IPS DF 6.9 (cell line): Measurements from ENCODE around the gene IL17C.

ENCODE experiments used
- DNase-seq: peaks from one replicate; pipeline ENCODE4 v3.0.0-alpha.2; 2013; ENCODE audit warnings: low read depth, low spot score
- H3K27ac ChIP-seq: one replicate; pipeline ENCODE4 v1.5.1; 2013; ENCODE audit warnings: low read length, control low read depth
- H3K27me3 ChIP-seq: 2 replicates; pipeline ENCODE4 v1.6.1; 2013; ENCODE audit warnings: mild to moderate bottlenecking, low read length; ENCODE audit not compliant: control insufficient read depth, insufficient read depth
- H3K36me3 ChIP-seq: 2 replicates; pipeline ENCODE4 v1.6.1; 2013; ENCODE audit warnings: low read length; ENCODE audit not compliant: control insufficient read depth, insufficient read depth
- H3K4me1 ChIP-seq: 2 replicates; pipeline ENCODE4 v1.6.1; 2013; ENCODE audit warnings: low read length; ENCODE audit not compliant: control insufficient read depth, insufficient read depth
- H3K4me3 ChIP-seq: 2 replicates; pipeline ENCODE4 v1.5.1; 2013; ENCODE audit warnings: mild to moderate bottlenecking, low read length
- H3K9me3 ChIP-seq: 2 replicates; pipeline ENCODE4 v1.6.1; 2013; ENCODE audit warnings: low read length, inconsistent platforms; ENCODE audit not compliant: control insufficient read depth, insufficient read depth
- WGBS: extraction: QIAGEN DNeasy Blood & Tissue Kit; methylation state at CpG from one replicate; pipeline ENCODE4 v1.1.7; 2013; ENCODE audit warnings: mixed read lengths, missing lambda C conversion rate; ENCODE audit not compliant: insufficient read length, insufficient coverage; 5-methylcytosine and 5-hydroxymethylcytosine counted together

The IL17C gene

GRCh38 chr16:88634994-88635670 is 3.2 kb upstream of the IL17C start:
- peaks cover 10% of the 10 kb centered on the region; the same call in 1 of the 2 replicates for H3K36me3 ChIP-seq
- WGBS, result no CpG with 5 or more reads among the region's 28 CpGs
- no peaks in the 10 kb centered on the region for H3K9me3 ChIP-seq
- H3K27me3 ChIP-seq, result no peaks in the 10 kb centered on the region
- H3K27ac ChIP-seq, result no peak overlapping the region
- H3K4me1 ChIP-seq, result peaks cover 8% of the 10 kb centered on the region
- H3K4me3 ChIP-seq, result peak overlapping the region; percentile 54; the same call in 1 of the 2 replicates
- DNase-seq, result no peak

GRCh38 chr16:88635671-88636319 is 2.6 kb upstream of the IL17C start:
- Histone ChIP-seq H3K27ac (no peak overlapping the region), H3K4me3 (no peak overlapping the region), H3K9me3 (no peaks in the 10 kb centered on the region), H3K27me3 (no peaks in the 10 kb centered on the region; the same call in 1 of the 2 replicates), H3K4me1 (peaks cover 10% of the 10 kb centered on the region), H3K36me3 (peaks cover 4% of the 10 kb centered on the region; the same call in 1 of the 2 replicates)
- WGBS, result no CpG with 5 or more reads among the region's 17 CpGs
- DNase-seq, result no peak

GRCh38 chr16:88636488-88637265 is 1.7 kb upstream of the IL17C start:
- no peak overlapping the region for H3K4me3 ChIP-seq
- no peak for DNase-seq
- no CpG with 5 or more reads among the region's 23 CpGs for WGBS
- peaks cover 10% of the 10 kb centered on the region for H3K4me1 ChIP-seq
- no peaks in the 10 kb centered on the region; the same call in 1 of the 2 replicates for H3K27me3 ChIP-seq
- H3K9me3 ChIP-seq, result no peaks in the 10 kb centered on the region
- peaks cover 3% of the 10 kb centered on the region; the same call in 1 of the 2 replicates for H3K36me3 ChIP-seq
- H3K27ac ChIP-seq, result no peak overlapping the region

- H3K27me3 ChIP-seq, result no peaks in the 10 kb centered on the region; the same call in 1 of the 2 replicates
- no peak for DNase-seq
- no peaks in the 10 kb centered on the region for H3K36me3 ChIP-seq
- no CpG with 5 or more reads among the region's 45 CpGs for WGBS
- no peak overlapping the region for H3K27ac ChIP-seq
- no peaks in the 10 kb centered on the region for H3K9me3 ChIP-seq
- H3K4me3 ChIP-seq, result no peak overlapping the region
- peaks cover 10% of the 10 kb centered on the region for H3K4me1 ChIP-seq
Measured at GRCh38 chr16:88639231-88640038, 1.1 kb downstream of the IL17C start.

- Histone ChIP-seq H3K9me3 (no peaks in the 10 kb centered on the region), H3K27ac (no peak overlapping the region), H3K4me3 (no peak overlapping the region), H3K27me3 (no peaks in the 10 kb centered on the region; the same call in 1 of the 2 replicates), H3K36me3 (no peaks in the 10 kb centered on the region; the same call in 1 of the 2 replicates), H3K4me1 (peaks cover 8% of the 10 kb centered on the region)
- no peak for DNase-seq
- no CpG with 5 or more reads among the region's 13 CpGs for WGBS
Measured at GRCh38 chr16:88640039-88640495, 1.7 kb downstream of the IL17C start.

GRCh38 chr16:88640498-88641247 is 2.3 kb downstream of the IL17C start:
- no peak overlapping the region for H3K27ac ChIP-seq
- H3K9me3 ChIP-seq, result no peaks in the 10 kb centered on the region
- peaks cover 8% of the 10 kb centered on the region for H3K4me1 ChIP-seq
- no peaks in the 10 kb centered on the region; the same call in 1 of the 2 replicates for H3K36me3 ChIP-seq
- no peak overlapping the region for H3K4me3 ChIP-seq
- no peaks in the 10 kb centered on the region; the same call in 1 of the 2 replicates for H3K27me3 ChIP-seq
- no CpG with 5 or more reads among the region's 17 CpGs for WGBS
- no peak for DNase-seq

- H3K4me3 ChIP-seq, result no peak overlapping the region
- no CpG with 5 or more reads among the region's 58 CpGs for WGBS
- H3K27ac ChIP-seq, result no peak overlapping the region
- H3K36me3 ChIP-seq, result no peaks in the 10 kb centered on the region; the same call in 1 of the 2 replicates
- DNase-seq, result no peak
- H3K4me1 ChIP-seq, result peaks cover 7% of the 10 kb centered on the region
- H3K27me3 ChIP-seq, result no peaks in the 10 kb centered on the region; the same call in 1 of the 2 replicates
- H3K9me3 ChIP-seq, result no peaks in the 10 kb centered on the region
Measured at GRCh38 chr16:88642881-88643643, 4.7 kb downstream of the IL17C start.

GRCh38 chr16:88643644-88643932 is 5.2 kb downstream of the IL17C start:
- no peaks in the 10 kb centered on the region; the same call in 1 of the 2 replicates for H3K36me3 ChIP-seq
- no peaks in the 10 kb centered on the region for H3K9me3 ChIP-seq
- no peak overlapping the region for H3K27ac ChIP-seq
- H3K4me3 ChIP-seq, result no peak overlapping the region
- no peak for DNase-seq
- WGBS, result no CpG with 5 or more reads among the region's 9 CpGs
- H3K4me1 ChIP-seq, result peaks cover 7% of the 10 kb centered on the region
- no peaks in the 10 kb centered on the region; the same call in 1 of the 2 replicates for H3K27me3 ChIP-seq

- Histone ChIP-seq H3K4me1 (peaks cover under 1% of the 10 kb centered on the region; the same call in 1 of the 2 replicates), H3K9me3 (no peaks in the 10 kb centered on the region), H3K4me3 (no peak overlapping the region), H3K36me3 (no peaks in the 10 kb centered on the region; the same call in 1 of the 2 replicates), H3K27ac (no peak overlapping the region), H3K27me3 (no peaks in the 10 kb centered on the region)
- WGBS, result no CpG with 5 or more reads among the region's 16 CpGs
- no peak for DNase-seq
Measured at GRCh38 chr16:88645455-88645854, 7.1 kb downstream of the IL17C start.
